Transverse colon (tissue), 3 donors: ENCODE results near the gene NUAK2.

ENCODE experiments used
- CTCF ChIP-seq, 5 experiments: fragments of 200-600 bp in 3 of 5; fragments of 450-650 bp in 2 of 5; sonication (generic) in 3 of 5; IDR thresholded peaks; 1 replicate in 2 of 5; 2 replicates in 3 of 5; pipeline ENCODE4 v1.5.1; 2016 to 2017; ENCODE audit warnings: antibody characterized with exemption in 5 of 5, inconsistent platforms in 3 of 5, mild to moderate bottlenecking in 2 of 5, moderate library complexity in 1 of 5
- EP300 ChIP-seq: sonication (generic); formaldehyde crosslinking; IDR thresholded peaks from one replicate; pipeline ENCODE4 v1.6.1; 2017; ENCODE audit warnings: antibody characterized with exemption, low read depth
- POLR2A ChIP-seq: fragments of 450-650 bp; IDR thresholded peaks from one replicate; pipeline ENCODE4 v1.6.1; 2016; ENCODE audit warnings: antibody characterized with exemption, mild to moderate bottlenecking, moderate library complexity

DNA sequence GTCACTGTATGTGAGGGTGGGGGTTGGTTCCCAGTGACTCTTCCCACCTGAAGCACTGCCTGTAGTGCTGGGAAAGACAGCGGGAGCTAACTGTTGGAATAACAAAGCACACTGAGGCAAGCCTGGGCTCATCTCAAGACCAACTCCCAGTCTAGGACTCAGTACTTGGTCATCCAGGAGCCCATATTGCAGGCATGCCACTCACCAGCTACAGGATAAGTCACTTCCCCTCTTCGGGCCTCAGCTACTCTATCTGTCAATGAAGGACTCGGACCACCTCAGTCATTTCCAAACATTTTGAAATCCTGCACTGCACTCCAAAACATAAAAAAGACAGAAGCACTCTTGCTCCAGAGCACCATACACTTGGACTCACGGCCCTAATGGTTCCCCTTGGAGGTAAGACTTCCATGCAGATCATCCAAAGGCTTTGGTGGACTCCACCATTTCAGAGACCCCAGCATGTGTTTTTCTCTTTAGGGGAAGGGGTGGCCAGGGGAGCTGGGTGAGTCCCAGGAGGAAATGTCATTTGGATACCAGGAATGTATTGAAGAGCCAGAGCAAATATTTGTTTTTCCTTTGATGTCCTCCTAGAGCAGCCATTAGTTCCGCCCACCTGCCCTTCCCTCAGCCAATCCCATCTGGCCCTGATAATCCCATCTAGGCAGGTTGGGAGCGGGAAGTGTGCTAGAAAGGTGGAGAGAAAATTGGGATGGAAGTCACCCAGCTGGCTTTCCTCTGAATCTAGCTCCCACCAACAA is 3.1 kb downstream of the NUAK2 start:
- TF ChIP-seq CTCF (IDR thresholded peaks at IDR 0.05) (no peak), POLR2A (no peak), EP300 (no peak)
